ENCODE results near the gene TBC1D30. TPM values are rescaled to one million over a fixed set of nuclear protein-coding genes. Genes with fewer than 3 reads are reported as not detected.
A peak's percentile ranks its signal among the peaks of the same experiment; 100 is the strongest.

Gene TBC1D30
- total RNA-seq, 2 donors from 2014 or later: 68.7 to 91.0 TPM

DNA sequence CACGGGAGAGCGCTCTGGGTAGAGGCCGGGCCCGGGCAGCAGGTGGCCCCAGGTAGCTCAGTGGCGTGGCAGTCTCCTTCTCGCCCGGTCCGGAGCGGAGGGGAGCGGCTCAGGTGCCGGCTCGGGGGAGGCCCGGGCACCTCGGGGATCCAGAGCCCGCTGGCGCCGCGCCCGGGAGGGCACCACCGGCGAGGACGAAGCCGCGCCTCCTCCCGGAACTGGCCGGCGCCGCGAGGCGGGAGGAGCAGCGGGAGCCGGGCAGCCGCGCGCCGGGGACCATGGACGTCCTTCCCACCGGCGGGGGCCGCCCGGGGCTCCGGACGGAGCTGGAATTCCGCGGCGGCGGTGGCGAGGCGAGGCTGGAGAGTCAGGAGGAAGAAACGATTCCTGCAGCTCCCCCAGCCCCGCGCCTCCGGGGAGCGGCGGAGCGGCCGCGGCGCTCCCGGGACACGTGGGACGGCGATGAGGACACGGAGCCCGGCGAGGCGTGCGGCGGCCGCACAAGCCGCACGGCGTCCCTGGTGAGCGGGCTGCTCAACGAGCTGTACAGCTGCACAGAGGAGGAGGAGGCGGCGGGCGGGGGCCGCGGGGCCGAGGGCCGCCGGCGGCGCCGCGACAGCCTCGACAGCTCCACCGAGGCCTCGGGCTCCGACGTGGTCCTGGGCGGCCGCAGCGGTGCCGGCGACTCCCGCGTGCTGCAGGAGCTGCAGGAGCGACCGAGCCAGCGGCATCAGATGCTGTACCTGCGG, 43.7 kb upstream of the TBC1D30 start:
- Histone ChIP-seq H3K9me3 (no peaks in the 10 kb centered on the region), H3K27me3 (no peaks in the 10 kb centered on the region), H3K4me1 (peaks cover 13% of the 10 kb centered on the region), H3K4me3 (peak overlapping the region; percentile 43 to 66), H3K36me3 (replicated peaks in 1 of 2; ENCODE audit: insufficient read depth in 1 of 2, low read depth in 2 of 2) (no peaks in the 10 kb centered on the region), H3K27ac (peak overlapping the region; percentile 93 to 95 (median 94))
- ATAC-seq: peak; percentile 85
- intact Hi-C loops (cut with DNase I): no loop called here
- DNase-seq: peak; percentile 87 to 91 (median 88)
- 1 to 4% methylated on average over 10 to 50 of the region's 103 CpGs for WGBS, 2 donors
- peak; percentile 86 to 92 (median 90) for TF ChIP-seq POLR2A (IDR thresholded peaks at IDR 0.05)
- TF ChIP-seq CTCF (IDR thresholded peaks at IDR 0.05): peak in 4 of 7 experiments; percentile 23 to 41 (median 25)

DNA sequence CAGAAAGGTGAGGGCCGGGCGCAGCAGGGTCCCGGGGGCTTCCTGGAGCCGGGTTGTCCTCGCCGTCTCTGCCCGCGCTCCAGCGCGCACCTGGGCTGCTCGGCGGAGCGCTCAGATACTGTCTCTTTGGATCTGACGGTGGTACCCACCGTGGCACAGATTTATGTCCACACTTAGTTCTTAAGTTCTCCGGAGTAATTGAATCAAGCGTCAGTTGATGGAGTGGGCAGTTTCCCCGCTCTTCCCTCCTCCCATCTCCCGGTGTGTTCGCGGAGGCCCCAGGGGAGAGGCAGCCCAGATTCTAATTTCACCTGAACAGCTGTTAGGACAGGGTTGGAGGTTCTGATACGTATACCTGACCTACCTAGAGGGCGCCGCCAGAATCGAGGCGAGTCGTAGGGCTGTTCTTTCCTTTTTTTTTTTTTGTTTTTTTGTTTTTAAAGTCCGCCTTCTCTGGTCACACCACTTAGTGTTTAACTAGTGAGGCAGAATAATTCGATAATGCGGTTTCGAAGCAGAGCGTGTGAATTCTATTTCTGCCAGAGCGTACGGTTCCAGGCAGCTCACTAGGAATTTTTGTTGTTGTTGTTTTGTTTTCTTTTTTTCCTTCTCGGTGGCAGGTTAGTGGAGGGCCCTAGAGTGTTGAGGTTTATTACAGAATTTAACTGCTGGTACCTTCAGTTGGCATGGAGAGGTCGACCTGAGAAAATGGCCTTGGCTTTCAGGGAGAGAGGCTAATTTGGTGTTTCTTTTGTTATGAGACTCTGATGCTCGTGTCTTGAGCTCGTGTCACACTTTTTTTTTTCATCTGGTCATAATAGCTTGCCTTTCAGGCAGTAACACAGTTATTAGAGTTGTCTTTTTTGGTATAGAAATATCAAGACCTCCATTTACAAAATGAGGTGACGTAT, 42.9 kb upstream of the TBC1D30 start:
- Histone ChIP-seq H3K27me3 (no peaks in the 10 kb centered on the region), H3K4me3 (peak overlapping the region; percentile 43 to 66), H3K27ac (peak overlapping the region; percentile 93 to 95 (median 94)), H3K36me3 (replicated peaks in 1 of 2; ENCODE audit: insufficient read depth in 1 of 2, low read depth in 2 of 2) (no peaks in the 10 kb centered on the region), H3K9me3 (no peaks in the 10 kb centered on the region), H3K4me1 (peaks cover 13% of the 10 kb centered on the region)
- ATAC-seq: peak; percentile 69
- intact Hi-C loops (cut with DNase I): no loop called here
- peak; percentile 62 to 77 (median 68) for DNase-seq
- TF ChIP-seq CTCF (IDR thresholded peaks at IDR 0.05) (peak in 2 of 7 experiments; percentile 13 to 28), POLR2A (IDR thresholded peaks at IDR 0.05) (peak in 2 of 3 donors; percentile 54 to 70)
- 1 to 2% methylated on average over 27 to 39 of the region's 39 CpGs for WGBS, 2 donors

GRCh38 chr12:64782191-64782876, 42.1 kb upstream of the TBC1D30 start:
- ATAC-seq (no peak), DNase-seq (peak in 1 of 4 donors; percentile 16)
- peaks cover 0 to 5% of the 10 kb centered on the region in 2 donors for H3K36me3 ChIP-seq (replicated peaks in 1 of 2; ENCODE audit: insufficient read depth in 1 of 2, low read depth in 2 of 2)
- TF ChIP-seq CTCF (IDR thresholded peaks at IDR 0.05) (no peak), POLR2A (IDR thresholded peaks at IDR 0.05) (no peak)
- H3K4me3 ChIP-seq: peak overlapping the region in 1 of 2 donors; percentile 66
- no peaks in the 10 kb centered on the region for H3K9me3 ChIP-seq
- intact Hi-C loops (cut with DNase I): no loop called here
- 10 to 15% methylated on average over 6 of the region's 6 CpGs for whole genome bisulfite sequencing, 2 donors
- no peaks in the 10 kb centered on the region for H3K27me3 ChIP-seq
- peaks cover 13% of the 10 kb centered on the region for H3K4me1 ChIP-seq
- peak overlapping the region; percentile 47 to 95 (median 94) for H3K27ac ChIP-seq

DNA sequence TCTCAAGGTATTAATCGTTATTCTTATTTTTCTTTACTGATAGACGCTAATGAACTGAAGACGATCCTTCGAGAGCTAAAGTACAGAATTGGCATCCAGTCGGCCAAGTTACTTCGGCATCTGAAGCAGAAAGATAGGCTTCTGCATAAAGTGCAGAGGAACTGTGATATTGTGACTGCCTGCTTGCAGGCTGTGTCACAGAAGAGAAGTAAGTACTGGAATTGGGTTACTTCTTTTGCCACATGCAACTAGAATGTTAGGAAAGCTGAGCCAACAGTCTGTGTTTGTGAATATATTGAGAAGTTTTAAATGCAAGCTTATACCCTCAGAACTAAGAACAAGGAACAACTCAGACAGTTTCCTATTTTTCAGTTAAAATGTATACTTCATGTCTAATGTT, 38.6 kb upstream of the TBC1D30 start:
- no peak overlapping the region for H3K27ac ChIP-seq
- TF ChIP-seq POLR2A (IDR thresholded peaks at IDR 0.05) (no peak), CTCF (IDR thresholded peaks at IDR 0.05) (no peak)
- H3K4me3 ChIP-seq: no peak overlapping the region
- 55 to 75% methylated on average over 6 of the region's 6 CpGs for WGBS, 2 donors
- H3K27me3 ChIP-seq: no peaks in the 10 kb centered on the region
- peaks cover 13% of the 10 kb centered on the region for H3K4me1 ChIP-seq
- no peak for ATAC-seq
- intact Hi-C loops (cut with DNase I): no loop called here
- peaks cover 0 to 5% of the 10 kb centered on the region in 2 donors for H3K36me3 ChIP-seq (replicated peaks in 1 of 2; ENCODE audit: insufficient read depth in 1 of 2, low read depth in 2 of 2)
- DNase-seq: no peak
- H3K9me3 ChIP-seq: no peaks in the 10 kb centered on the region
